Keratinocyte (primary cell): ENCODE results near the gene SHCBP1.

Experiments used
- CTCF ChIP-seq, 3 experiments: IDR thresholded peaks in 1 of 3; conservative IDR thresholded peaks in 1 of 3; optimal IDR thresholded peaks in 1 of 3; 2 replicates in 2 of 3; 3 replicates in 1 of 3; pipeline versions ENCODE3 to v1.5.1; 2011; ENCODE audit warnings: low read length in 3 of 3, mild to moderate bottlenecking in 3 of 3, moderate library complexity in 2 of 3, control low read depth in 1 of 3, inconsistent platforms in 1 of 3; ENCODE audit not compliant: insufficient read depth in 2 of 3; ENCODE audit errors: extremely low read depth in 1 of 3
- EZH2 ChIP-seq: IDR thresholded peaks from one replicate; pipeline ENCODE4 v1.6.1; 2012; ENCODE audit warnings: inconsistent platforms, mild to moderate bottlenecking, low read length, moderate library complexity

DNA sequence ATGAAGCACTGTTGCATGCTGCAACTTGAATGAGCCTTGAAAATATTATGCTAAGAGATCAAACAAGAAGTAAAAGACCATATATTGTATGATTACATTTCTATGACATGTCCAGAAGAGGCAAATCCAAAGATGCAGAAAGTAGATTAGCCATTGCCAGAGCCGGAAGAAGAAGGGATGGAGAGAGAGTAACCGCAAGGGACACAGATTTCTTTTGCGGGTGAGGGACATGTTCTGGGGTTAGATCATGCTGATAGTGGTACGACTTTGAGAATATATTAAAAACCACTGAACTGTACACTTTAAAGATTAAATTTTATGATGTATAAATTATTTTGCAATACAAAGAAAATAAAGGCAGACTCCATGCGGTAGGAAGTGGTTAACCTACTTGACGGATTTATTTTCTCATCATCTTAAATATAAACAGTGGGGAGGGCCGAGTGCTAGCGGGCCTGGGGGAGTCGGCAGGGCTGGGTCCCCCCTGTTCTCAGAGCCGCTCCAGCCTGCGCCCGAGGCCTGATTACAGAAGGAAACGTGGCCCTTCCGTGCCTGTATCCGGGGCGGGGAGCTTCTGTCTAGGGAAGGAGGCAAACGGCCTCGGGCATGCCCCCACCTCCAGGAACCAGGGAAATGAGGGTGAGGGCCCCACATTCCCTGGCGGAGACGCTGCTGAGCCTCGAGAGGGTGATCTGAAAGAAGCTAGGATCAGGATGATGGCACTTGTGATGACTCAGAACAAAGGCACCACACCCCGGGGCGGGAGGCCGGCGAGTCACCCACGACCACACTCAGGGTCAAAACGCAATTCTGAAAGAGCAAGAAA is 48.0 kb downstream of the SHCBP1 start:
- TF ChIP-seq CTCF (optimal IDR thresholded peaks at IDR 0.05 in 1 of 3, IDR thresholded peaks at IDR 0.05 in 1 of 3, conservative IDR thresholded peaks at IDR 0.05 in 1 of 3; ENCODE audit: extremely low read depth in 1 of 3, insufficient read depth in 2 of 3, low read length in 3 of 3) (no peak), EZH2 (no peak)
